GM12878 (cell line): Measurements from ENCODE around the gene LRCH2. TPM values are rescaled to one million over a fixed set of nuclear protein-coding genes. Genes with fewer than 3 reads are reported as not detected.

Source experiments
- CUX1 ChIP-seq: IDR thresholded peaks from 2 replicates; pipeline ENCODE4 v1.6.1; 2012; ENCODE audit warnings: improper control_type of control experiment, low read depth, low read length; ENCODE audit not compliant: insufficient replicate concordance
- FOXM1 ChIP-seq: IDR thresholded peaks from 2 replicates; pipeline ENCODE4 v1.6.1; 2012; ENCODE audit warnings: low read depth, mild to moderate bottlenecking, inconsistent platforms, low read length, moderate library complexity
- KAT2A ChIP-seq: conservative IDR thresholded peaks from 2 replicates; pipeline ENCODE4 v1.6.1; 2011; ENCODE audit warnings: low read depth, low read length; ENCODE audit not compliant: control insufficient read depth
- PML ChIP-seq: IDR thresholded peaks from 2 replicates; pipeline ENCODE4 v1.6.1; 2012; ENCODE audit warnings: low read length, inconsistent platforms
- RELA ChIP-seq: fragments of 450-650 bp; IDR thresholded peaks from 2 replicates; pipeline ENCODE4 v1.8.0; 2014; ENCODE audit warnings: borderline replicate concordance; ENCODE audit not compliant: partially characterized antibody
- SIN3A ChIP-seq: IDR thresholded peaks from 2 replicates; pipeline ENCODE4 v1.6.1; 2012; ENCODE audit warnings: low read depth, low read length, improper control_type of control experiment
- STAT1 ChIP-seq: fragments of 450-650 bp; conservative IDR thresholded peaks from 2 replicates; pipeline ENCODE4 v1.6.1; 2014; ENCODE audit warnings: antibody characterized with exemption, mild to moderate bottlenecking
- ZBTB11 ChIP-seq: fragments of 450-650 bp; formaldehyde crosslinking; IDR thresholded peaks from 2 replicates; pipeline ENCODE4 v1.5.0; 2022; ENCODE audit warnings: mild to moderate bottlenecking, missing genetic modification characterization
- polyA plus RNA-seq, 11 experiments: library from polyadenylated mRNA; depleted of rRNA in 4 of 11; unstranded in 6 of 11; stranded (reverse) in 5 of 11; fragments of >200 nt; fragmentation: Nextera tagmentation in 4 of 11; fragmentation: Illumina TruSeq in 1 of 11; extraction: Ambion mirVana in 4 of 11; extraction: Trizol in 1 of 11; gene quantifications; 1 replicate in 1 of 11; 2 replicates in 10 of 11; pipeline versions ENCODE4 v1.2.1 to v1.2.3, GENCODE V29; 2011 to 2016; ENCODE audit warnings: inconsistent platforms in 2 of 11, missing spikeins in 2 of 11, low read depth in 1 of 11
- total RNA-seq, 4 experiments: library from RNA; depleted of rRNA in 3 of 4; stranded (reverse); fragments of >200 nt in 3 of 4; fragmentation: Illumina TruSeq in 1 of 4; extraction: Trizol in 1 of 4; gene quantifications; 2 replicates each; pipeline versions ENCODE4 v1.2.1 to v1.2.3, GENCODE V29; 2013 to 2021

Gene LRCH2
- total and polyA plus RNA-seq, 10 of the 15 experiments (the other 5 are each of a cell fraction or from before 2014, with no cell fraction given) = 0.01 to 0.10 (median 0.03) TPM; not detected in 7

GRCh38 chrX:115112411-115112810 lies 121.5 kb downstream of the LRCH2 start (continued):
- no peak for TF ChIP-seq CUX1
- TF ChIP-seq STAT1 = no peak
- TF ChIP-seq KAT2A = no peak
- TF ChIP-seq SIN3A = no peak
- no peak for TF ChIP-seq PML
- no peak for TF ChIP-seq FOXM1
- no peak for TF ChIP-seq ZBTB11 (CRISPR knock-in tag)
- TF ChIP-seq RELA = no peak
- TF ChIP-seq, all 136 proteins: peak for 0
